ENCODE results near the gene TST.

The TST gene

GRCh38 chr22:37030560-37031281 is 11.5 kb upstream of the TST start:
- DNase-seq (ENCODE audit: low read depth): no peak
- TF ChIP-seq, protein P1, sequence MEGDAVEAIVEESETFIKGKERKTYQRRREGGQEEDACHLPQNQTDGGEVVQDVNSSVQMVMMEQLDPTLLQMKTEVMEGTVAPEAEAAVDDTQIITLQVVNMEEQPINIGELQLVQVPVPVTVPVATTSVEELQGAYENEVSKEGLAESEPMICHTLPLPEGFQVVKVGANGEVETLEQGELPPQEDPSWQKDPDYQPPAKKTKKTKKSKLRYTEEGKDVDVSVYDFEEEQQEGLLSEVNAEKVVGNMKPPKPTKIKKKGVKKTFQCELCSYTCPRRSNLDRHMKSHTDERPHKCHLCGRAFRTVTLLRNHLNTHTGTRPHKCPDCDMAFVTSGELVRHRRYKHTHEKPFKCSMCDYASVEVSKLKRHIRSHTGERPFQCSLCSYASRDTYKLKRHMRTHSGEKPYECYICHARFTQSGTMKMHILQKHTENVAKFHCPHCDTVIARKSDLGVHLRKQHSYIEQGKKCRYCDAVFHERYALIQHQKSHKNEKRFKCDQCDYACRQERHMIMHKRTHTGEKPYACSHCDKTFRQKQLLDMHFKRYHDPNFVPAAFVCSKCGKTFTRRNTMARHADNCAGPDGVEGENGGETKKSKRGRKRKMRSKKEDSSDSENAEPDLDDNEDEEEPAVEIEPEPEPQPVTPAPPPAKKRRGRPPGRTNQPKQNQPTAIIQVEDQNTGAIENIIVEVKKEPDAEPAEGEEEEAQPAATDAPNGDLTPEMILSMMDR (conservative IDR thresholded peaks at IDR 0.05; ENCODE audit: low read length): no peak

DNA sequence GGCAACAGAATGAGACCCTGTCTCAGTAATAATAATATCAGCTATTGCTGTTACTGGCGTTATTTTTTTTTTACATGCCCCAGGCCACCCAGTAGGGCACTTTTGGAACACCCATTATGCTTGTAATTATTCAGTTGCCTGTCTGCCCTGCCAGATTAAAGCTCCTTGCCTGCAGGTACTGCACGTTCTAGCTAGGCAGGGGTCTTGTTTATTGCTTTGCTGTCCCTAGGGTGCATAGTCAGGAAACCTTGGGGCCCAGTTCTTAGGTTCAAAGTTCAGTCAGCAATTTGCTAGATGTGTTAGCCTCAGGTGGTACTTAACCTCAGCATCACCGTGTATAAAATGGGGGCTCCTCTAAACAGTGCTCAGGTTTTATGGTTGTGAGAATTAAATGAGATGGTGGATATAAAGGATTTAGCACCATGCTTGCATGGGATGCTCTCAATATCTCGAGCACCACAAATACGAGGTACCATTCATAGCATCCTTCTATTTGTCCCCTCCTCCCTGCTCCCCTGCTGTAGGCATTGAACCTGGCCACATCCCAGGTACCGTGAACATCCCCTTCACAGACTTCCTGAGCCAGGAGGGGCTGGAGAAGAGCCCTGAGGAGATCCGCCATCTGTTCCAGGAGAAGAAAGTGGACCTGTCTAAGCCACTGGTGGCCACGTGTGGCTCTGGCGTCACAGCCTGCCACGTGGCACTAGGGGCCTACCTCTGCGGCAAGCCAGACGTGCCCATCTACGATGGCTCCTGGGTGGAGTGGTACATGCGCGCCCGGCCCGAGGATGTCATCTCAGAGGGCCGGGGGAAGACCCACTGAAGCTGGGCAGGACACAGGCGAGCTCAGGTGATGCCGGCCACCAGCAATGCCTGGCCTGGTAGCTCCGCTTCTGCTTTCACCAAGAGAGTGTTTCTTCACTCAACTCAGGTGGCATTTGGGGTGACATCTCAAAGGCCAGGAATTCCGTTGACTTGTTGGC is 9.7 kb upstream of the TST start:
- no peak for DNase-seq (ENCODE audit: low read depth)
- H3K4me3 ChIP-seq (ENCODE audit: low read length): no peak overlapping the region
- TF ChIP-seq, protein P1 (conservative IDR thresholded peaks at IDR 0.05; ENCODE audit: low read length): no peak

More at GRCh38 chr22:37030560-37031281, 11.5 kb upstream of the TST start:
- no peak overlapping the region for H3K4me3 ChIP-seq (ENCODE audit: low read length)

- H3K4me3 ChIP-seq (ENCODE audit: low read length): no peak overlapping the region
- TF ChIP-seq, protein P1 (conservative IDR thresholded peaks at IDR 0.05; ENCODE audit: low read length): no peak
- DNase-seq (ENCODE audit: low read depth): no peak
Observed at GRCh38 chr22:37027556-37027955, 8.3 kb upstream of the TST start.

- DNase-seq (ENCODE audit: low read depth): no peak
- H3K4me3 ChIP-seq (ENCODE audit: low read length): no peak overlapping the region
- TF ChIP-seq, protein P1 (conservative IDR thresholded peaks at IDR 0.05; ENCODE audit: low read length): no peak
Observed at GRCh38 chr22:37026325-37026724, 7.1 kb upstream of the TST start.

DNA sequence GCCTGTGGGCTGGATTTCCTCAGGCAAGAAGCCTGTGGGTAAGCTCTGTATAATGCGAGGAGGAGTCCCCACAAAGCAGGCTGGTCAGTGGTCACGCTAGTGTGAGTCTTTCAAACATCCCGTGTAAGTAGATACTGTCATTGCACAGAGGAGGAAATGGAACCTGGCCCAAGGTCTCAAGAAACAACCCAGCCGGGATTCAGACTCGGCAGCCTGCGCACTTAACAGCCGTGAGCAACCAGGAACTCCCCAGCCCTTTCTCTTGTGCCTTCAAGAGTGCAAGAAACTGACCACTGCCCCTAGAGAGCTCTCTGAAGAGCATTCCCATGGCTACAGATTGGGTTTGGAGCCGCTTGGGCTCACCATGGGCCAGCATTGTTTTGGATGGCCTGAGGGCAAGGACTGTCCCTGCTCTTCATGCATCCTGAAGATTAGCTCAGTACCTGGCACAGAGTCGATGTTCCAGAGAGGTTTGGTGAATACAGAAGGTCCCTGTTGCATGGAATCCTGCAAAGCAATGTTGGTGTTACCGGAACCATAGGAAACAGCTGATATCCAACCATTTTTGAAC is 6.3 kb upstream of the TST start:
- TF ChIP-seq, protein P1 (conservative IDR thresholded peaks at IDR 0.05; ENCODE audit: low read length): no peak
- no peak for DNase-seq (ENCODE audit: low read depth)

DNA sequence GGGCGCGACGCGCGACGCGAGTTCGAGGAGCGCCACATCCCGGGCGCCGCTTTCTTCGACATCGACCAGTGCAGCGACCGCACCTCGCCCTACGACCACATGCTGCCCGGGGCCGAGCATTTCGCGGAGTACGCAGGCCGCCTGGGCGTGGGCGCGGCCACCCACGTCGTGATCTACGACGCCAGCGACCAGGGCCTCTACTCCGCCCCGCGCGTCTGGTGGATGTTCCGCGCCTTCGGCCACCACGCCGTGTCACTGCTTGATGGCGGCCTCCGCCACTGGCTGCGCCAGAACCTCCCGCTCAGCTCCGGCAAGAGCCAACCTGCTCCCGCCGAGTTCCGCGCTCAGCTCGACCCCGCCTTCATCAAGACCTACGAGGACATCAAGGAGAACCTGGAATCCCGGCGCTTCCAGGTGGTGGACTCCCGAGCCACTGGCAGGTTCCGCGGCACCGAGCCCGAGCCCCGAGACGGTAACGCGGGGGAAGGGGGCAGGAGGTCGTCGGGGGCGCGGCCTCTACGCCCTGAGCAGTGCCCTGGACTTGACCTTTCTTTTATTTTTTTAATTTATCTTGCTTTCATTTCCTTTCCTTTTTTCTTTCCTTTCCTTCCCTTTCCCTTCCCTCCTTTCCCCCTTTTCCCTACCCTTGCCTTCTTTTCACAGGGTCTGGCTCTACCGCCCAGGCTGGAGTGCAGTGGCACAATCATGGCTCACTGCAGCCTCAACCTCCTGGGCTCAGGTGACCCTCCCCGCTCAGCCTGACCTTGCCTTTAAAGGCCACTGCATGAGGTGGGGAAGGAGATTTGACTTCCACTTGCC is 5.3 kb upstream of the TST start:
- no peak overlapping the region for H3K4me3 ChIP-seq (ENCODE audit: low read length)
- TF ChIP-seq, protein P1 (conservative IDR thresholded peaks at IDR 0.05; ENCODE audit: low read length): no peak
- DNase-seq (ENCODE audit: low read depth): no peak

More for the DNA sequence above, 6.3 kb upstream of the TST start:
- H3K4me3 ChIP-seq (ENCODE audit: low read length): no peak overlapping the region
